Measurements from ENCODE around the gene FUCA2. TPM values are rescaled to one million over a fixed set of nuclear protein-coding genes. Genes with fewer than 3 reads are reported as not detected.

Gene FUCA2
- total RNA-seq, 1 experiment from 2014 or later: 48.5 TPM

GRCh38 chr6:143516690-143517446, 5.3 kb upstream of the FUCA2 start:
- H3K27ac Mint-ChIP-seq: no peak overlapping the region
- peak; percentile 21 for ATAC-seq
- peaks cover 25% of the 10 kb centered on the region for H3K27me3 Mint-ChIP-seq (ENCODE audit: low read depth)
- ChIA-PET POLR2A (no interaction called here), CTCF (interaction anchor here (0.7 kb wide), 2 partner anchors 19 to 90 kb away, joined by 3 read pairs; no protein-coding TSS in a partner anchor)
- H3K4me3 Mint-ChIP-seq: peak overlapping the region; percentile 22
- H3K9me3 Mint-ChIP-seq: no peaks in the 10 kb centered on the region
- H3K36me3 Mint-ChIP-seq: peaks cover 3% of the 10 kb centered on the region; the same call in 1 of the 2 replicates
- peak; percentile 96; the same call in 1 of the 2 replicates for TF ChIP-seq ZNF512 (CRISPR knock-in tag; IDR thresholded peaks at IDR 0.05; ENCODE audit: borderline replicate concordance)
- TF ChIP-seq ZNF423 (CRISPR knock-in tag; IDR thresholded peaks at IDR 0.05): peak; percentile 71
- no peak for TF ChIP-seq NR2C2 (CRISPR knock-in tag; IDR thresholded peaks at IDR 0.05)
- DNase-seq (ENCODE audit: low spot score): no peak
- H3K4me1 Mint-ChIP-seq: peaks cover 29% of the 10 kb centered on the region

DNA sequence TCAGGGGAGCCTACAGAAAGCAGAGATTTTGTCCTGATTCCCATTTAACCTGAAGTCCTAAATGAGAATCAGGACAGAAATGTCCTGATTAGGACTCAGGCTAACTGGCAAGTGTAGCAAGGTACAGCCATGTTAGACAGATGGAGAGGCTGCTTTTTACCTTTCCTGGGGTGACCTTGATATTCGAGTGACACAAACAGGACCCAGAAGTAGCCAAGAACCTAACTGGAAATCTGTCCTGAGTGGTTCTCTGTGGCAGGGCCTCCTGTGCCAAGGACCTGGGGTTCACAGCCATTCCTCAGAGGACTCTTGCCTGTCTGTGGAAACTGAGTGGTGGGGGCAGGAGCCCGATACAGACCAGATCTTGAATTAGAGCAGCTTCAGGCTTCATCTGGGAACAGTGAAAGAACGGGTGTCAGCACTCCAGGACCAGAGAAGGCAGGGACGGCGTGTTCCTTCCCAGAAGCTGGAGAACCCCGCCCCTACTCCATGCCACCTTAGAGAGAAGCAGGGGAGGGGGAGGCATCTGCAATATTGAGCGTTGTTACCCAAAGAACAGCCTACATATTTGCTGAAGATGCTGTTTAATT, 4.3 kb upstream of the FUCA2 start:
- peaks cover 22% of the 10 kb centered on the region for H3K27me3 Mint-ChIP-seq (ENCODE audit: low read depth)
- DNase-seq (ENCODE audit: low spot score) (no peak), ATAC-seq (no peak)
- CTCF ChIA-PET: no interaction called here
- TF ChIP-seq TP53 (CRISPR knock-in tag; IDR thresholded peaks at IDR 0.05) (no peak), GTF2I (CRISPR knock-in tag; conservative IDR thresholded peaks at IDR 0.05) (no peak)
- TF ChIP-seq, protein P1, sequence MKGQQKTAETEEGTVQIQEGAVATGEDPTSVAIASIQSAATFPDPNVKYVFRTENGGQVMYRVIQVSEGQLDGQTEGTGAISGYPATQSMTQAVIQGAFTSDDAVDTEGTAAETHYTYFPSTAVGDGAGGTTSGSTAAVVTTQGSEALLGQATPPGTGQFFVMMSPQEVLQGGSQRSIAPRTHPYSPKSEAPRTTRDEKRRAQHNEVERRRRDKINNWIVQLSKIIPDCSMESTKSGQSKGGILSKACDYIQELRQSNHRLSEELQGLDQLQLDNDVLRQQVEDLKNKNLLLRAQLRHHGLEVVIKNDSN (CRISPR knock-in tag; IDR thresholded peaks at IDR 0.05): no peak
- peaks cover 3% of the 10 kb centered on the region; the same call in 1 of the 2 replicates for H3K36me3 Mint-ChIP-seq
- H3K4me1 Mint-ChIP-seq: peaks cover 34% of the 10 kb centered on the region
- POLR2A ChIA-PET: no interaction called here
- H3K27ac Mint-ChIP-seq: no peak overlapping the region
- H3K9me3 Mint-ChIP-seq: no peaks in the 10 kb centered on the region
- H3K4me3 Mint-ChIP-seq: no peak overlapping the region

DNA sequence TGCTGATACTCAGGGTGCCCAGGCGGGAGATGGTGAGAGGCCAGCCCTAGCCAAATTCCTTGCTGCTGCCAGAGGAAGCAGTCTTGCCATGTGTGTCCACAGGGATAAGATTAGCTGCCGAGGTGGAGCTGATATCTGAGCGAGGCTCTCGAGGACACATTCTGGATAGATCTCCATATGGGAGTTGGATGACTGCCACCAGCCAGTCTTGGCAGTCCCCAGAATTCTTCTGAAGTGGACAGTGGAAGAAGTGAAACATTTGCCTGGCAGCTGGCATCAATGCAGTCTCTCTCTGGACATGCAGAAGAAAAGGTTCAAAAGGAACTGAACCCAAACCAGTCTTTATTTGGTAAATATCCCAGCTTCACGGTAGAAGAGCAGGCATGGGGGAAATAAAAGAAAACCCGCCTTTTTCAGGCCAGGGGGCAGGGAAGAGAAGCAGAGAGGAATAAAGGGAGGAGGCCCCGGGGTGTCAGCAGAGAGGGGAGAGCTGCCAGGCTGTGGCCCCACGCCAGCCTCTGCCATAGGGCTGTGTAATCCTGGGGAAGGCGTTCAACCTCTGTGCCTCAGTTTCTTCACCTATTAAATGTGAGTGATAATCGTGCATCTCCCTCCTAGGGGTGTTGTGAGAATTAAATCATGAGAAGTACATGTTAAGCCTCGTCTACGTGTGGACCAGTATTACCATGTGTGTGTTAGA, 3.7 kb upstream of the FUCA2 start:
- Mint-ChIP-seq H3K27ac (no peak overlapping the region), H3K4me1 (peaks cover 38% of the 10 kb centered on the region), H3K36me3 (peaks cover 3% of the 10 kb centered on the region; the same call in 1 of the 2 replicates), H3K4me3 (no peak overlapping the region), H3K9me3 (no peaks in the 10 kb centered on the region), H3K27me3 (ENCODE audit: low read depth) (peaks cover 22% of the 10 kb centered on the region)
- POLR2A ChIA-PET: no interaction called here
- DNase-seq (ENCODE audit: low spot score): no peak
- CTCF ChIA-PET: no interaction called here
- no peak for ATAC-seq
- TF ChIP-seq ZNF671 (CRISPR knock-in tag; IDR thresholded peaks at IDR 0.05) (no peak), HMGXB4 (CRISPR knock-in tag; IDR thresholded peaks at IDR 0.05) (no peak), TP53 (CRISPR knock-in tag; IDR thresholded peaks at IDR 0.05) (no peak), ARID4B (CRISPR knock-in tag; IDR thresholded peaks at IDR 0.05; ENCODE audit: borderline replicate concordance) (no peak), EMX1 (CRISPR knock-in tag; IDR thresholded peaks at IDR 0.05) (no peak), ATF3 (CRISPR knock-in tag; conservative IDR thresholded peaks at IDR 0.05) (no peak), ZMAT4 (CRISPR knock-in tag; IDR thresholded peaks at IDR 0.05) (no peak)
- TF ChIP-seq, protein P2, sequence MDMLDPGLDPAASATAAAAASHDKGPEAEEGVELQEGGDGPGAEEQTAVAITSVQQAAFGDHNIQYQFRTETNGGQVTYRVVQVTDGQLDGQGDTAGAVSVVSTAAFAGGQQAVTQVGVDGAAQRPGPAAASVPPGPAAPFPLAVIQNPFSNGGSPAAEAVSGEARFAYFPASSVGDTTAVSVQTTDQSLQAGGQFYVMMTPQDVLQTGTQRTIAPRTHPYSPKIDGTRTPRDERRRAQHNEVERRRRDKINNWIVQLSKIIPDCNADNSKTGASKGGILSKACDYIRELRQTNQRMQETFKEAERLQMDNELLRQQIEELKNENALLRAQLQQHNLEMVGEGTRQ (CRISPR knock-in tag; IDR thresholded peaks at IDR 0.05): no peak
- TF ChIP-seq, protein P3, sequence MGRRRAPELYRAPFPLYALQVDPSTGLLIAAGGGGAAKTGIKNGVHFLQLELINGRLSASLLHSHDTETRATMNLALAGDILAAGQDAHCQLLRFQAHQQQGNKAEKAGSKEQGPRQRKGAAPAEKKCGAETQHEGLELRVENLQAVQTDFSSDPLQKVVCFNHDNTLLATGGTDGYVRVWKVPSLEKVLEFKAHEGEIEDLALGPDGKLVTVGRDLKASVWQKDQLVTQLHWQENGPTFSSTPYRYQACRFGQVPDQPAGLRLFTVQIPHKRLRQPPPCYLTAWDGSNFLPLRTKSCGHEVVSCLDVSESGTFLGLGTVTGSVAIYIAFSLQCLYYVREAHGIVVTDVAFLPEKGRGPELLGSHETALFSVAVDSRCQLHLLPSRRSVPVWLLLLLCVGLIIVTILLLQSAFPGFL (CRISPR knock-in tag; IDR thresholded peaks at IDR 0.05; ENCODE audit: borderline replicate concordance): no peak

Data from WTC11 (cell line).